Astrocyte of the spinal cord (primary cell): ENCODE measurements around the gene CALN1.

Experiments
- DNase-seq: peaks from one replicate; pipeline ENCODE4 v3.0.0; 2011; ENCODE audit warnings: low read depth, low spot score
- H3K4me3 ChIP-seq: 2 replicates; pipeline ENCODE4 v1.5.1; 2011; ENCODE audit warnings: low read depth, mild to moderate bottlenecking, low read length, moderate library complexity
- CTCF ChIP-seq: IDR thresholded peaks from 2 replicates; pipeline ENCODE4 v1.5.1; 2012; ENCODE audit warnings: low read depth, mild to moderate bottlenecking, low read length, inconsistent platforms
- in situ Hi-C: cut with HindIII; loops from 2 replicates; pipeline ENCODE4 v1.10.0; 2017; ENCODE audit warnings: low sequenced_read_pairs

CALN1 gene

GRCh38 chr7:71761336-71761735 is 650.8 kb downstream of the CALN1 start:
- no peak overlapping the region for H3K4me3 ChIP-seq
- DNase-seq, result no peak
- in situ Hi-C loops, result no loop called here
- TF ChIP-seq CTCF, result no peak

- TF ChIP-seq CTCF, result no peak
- no peak for DNase-seq
- H3K4me3 ChIP-seq, result no peak overlapping the region
- in situ Hi-C loops, result no loop called here
Observed at GRCh38 chr7:71754828-71755227, 657.3 kb downstream of the CALN1 start.

DNA sequence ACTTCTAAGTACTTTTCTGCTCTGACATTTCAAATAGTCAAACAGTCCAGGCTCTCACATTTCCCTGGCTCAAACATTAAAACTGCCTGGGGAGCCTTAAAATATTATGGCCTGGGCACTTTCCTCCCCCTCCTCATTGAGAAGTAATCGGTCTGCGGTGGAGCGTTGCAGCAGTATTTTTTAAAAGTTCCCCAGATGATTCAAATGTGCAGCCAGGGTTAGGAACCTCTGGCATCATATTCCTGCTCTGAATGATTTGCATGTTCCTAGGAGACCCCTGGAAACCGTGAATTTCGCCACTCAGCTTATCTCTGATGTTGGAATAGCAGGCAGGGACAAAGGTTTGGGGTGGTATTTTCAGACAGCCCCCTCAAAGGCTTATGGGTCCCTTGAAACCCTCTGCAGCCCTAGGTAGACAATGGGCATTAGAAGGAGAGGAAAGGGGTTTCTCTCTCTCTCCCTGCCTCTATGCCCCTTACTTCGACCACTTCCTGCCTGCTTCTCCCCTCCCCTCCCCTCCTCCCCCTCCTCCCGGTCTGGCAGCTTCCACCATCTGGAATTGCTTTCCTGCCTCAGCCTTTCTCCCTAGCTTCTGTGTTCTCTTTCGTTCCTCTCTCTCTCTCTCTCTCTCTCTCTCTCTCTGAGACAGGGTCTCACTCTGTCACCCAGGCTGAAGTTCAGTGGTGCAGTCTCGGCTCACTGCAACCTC is 658.0 kb downstream of the CALN1 start:
- in situ Hi-C loops, result no loop called here
- no peak overlapping the region for H3K4me3 ChIP-seq
- no peak for DNase-seq
- no peak for TF ChIP-seq CTCF

GRCh38 chr7:71753236-71753635 is 658.9 kb downstream of the CALN1 start:
- no peak for DNase-seq
- TF ChIP-seq CTCF, result no peak
- in situ Hi-C loops, result no loop called here
- H3K4me3 ChIP-seq, result no peak overlapping the region

DNA sequence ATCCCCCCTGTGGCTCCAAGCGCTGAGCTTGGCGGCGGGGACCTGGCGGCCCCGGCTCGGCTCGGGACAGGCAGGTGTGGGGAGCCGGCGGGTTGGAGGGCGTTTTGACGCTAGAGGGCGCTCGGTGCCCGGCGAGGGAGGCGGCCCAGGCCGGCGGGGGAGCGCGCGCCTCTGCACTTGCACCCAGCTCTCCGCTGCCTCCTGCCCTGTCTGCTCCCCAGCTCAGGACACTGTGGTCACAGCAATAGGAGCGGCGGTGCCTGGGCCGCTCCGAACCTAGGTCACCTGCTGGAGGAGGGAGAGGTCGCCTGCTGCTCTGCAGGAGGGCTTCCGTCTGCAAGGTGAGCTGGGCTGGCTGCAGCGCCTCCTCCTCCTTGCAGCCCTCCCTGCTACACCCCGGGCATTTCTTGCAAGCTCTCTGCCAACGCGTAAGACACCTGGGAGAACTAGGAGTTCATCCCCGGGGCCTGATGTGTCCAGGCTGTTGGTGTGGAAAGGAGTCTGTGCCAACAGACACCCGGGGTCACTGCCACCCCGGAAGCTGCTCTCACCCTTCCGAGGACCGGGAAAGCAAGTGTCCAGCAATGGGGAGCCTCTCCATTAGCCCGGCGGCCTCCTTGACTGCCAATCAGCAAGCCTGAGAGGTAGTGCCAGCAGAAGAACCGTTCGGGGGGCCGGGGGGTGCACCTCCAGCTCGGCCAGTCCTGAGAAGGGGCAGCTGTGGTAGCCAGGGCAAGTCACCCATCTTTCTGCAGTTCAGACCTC is 659.8 kb downstream of the CALN1 start:
- no peak for DNase-seq
- in situ Hi-C loops, result no loop called here
- no peak overlapping the region for H3K4me3 ChIP-seq

GRCh38 chr7:71750290-71750689 is 661.8 kb downstream of the CALN1 start:
- DNase-seq, result no peak
- no peak overlapping the region for H3K4me3 ChIP-seq
- in situ Hi-C loops, result no loop called here
- TF ChIP-seq CTCF, result no peak

More for the DNA sequence above, 659.8 kb downstream of the CALN1 start:
- TF ChIP-seq CTCF, result peak; percentile 56
